ENCODE data around the gene ATP5PO.

Gene ATP5PO

DNA sequence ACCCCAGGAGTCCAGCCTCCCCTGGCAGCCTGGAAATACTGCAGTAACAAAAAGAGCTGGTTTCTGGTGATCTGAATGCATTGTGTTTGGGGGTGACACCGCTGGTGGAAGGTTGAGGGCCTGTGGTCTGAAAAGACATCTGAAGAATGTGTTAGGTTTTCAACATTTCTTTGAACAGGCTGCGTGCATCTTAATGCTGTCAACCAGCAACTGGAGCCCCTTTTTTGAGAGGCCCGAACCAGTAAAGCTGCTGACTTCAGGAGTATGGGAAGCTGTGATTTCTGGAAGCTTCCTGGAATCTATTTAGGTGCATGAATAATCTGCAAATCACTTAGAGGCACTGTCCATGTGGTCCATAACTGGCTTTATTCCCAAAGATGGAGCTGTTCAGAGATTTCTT is 17.0 kb downstream of the ATP5PO start:
- DNase-seq (ENCODE audit: low read depth, low spot score): no peak
- Histone ChIP-seq H3K27ac (no peak overlapping the region), H3K4me3 (no peak overlapping the region), H3K9me3 (ENCODE audit: low read depth, low read length) (no peaks in the 10 kb centered on the region), H3K36me3 (ENCODE audit: insufficient read depth, low read length) (peaks cover 24% of the 10 kb centered on the region), H3K9ac (ENCODE audit: insufficient read length) (no peak overlapping the region)
- no peak for TF ChIP-seq FOXP2 (optimal IDR thresholded peaks at IDR 0.05; ENCODE audit: control extremely low read depth, extremely low read length, insufficient read depth)
- no peak for TF ChIP-seq POLR2AphosphoS5 (IDR thresholded peaks at IDR 0.05; ENCODE audit: borderline replicate concordance, low read depth, low read length)
- no peak for TF ChIP-seq EZH2 (IDR thresholded peaks at IDR 0.05)

DNA sequence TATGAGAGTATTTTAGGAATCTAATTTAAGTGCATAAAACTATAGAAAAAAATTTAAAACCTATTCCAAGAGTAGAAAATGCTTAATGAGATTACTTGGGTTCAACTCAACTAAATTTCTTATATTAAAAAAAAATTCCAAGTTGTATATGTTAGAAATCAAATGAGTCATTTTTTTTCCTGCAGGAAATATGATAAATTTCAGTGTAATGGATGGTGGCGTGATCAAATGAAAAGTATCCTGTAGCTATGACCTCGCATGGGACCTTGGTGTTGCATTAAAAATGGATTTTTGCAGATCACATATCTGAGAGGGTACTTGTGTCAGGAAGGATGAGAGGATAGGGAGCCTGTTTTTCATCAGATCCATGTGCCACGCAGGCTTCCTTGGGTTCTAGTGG is 17.9 kb downstream of the ATP5PO start:
- Histone ChIP-seq H3K27ac (no peak overlapping the region), H3K4me3 (no peak overlapping the region), H3K9me3 (ENCODE audit: low read depth, low read length) (no peaks in the 10 kb centered on the region), H3K9ac (ENCODE audit: insufficient read length) (no peak overlapping the region), H3K36me3 (ENCODE audit: insufficient read depth, low read length) (peaks cover 16% of the 10 kb centered on the region)
- no peak for DNase-seq (ENCODE audit: low read depth, low spot score)
- no peak for TF ChIP-seq POLR2AphosphoS5 (IDR thresholded peaks at IDR 0.05; ENCODE audit: borderline replicate concordance, low read depth, low read length)
- TF ChIP-seq FOXP2 (optimal IDR thresholded peaks at IDR 0.05; ENCODE audit: control extremely low read depth, extremely low read length, insufficient read depth): no peak
- TF ChIP-seq EZH2 (IDR thresholded peaks at IDR 0.05): no peak

DNA sequence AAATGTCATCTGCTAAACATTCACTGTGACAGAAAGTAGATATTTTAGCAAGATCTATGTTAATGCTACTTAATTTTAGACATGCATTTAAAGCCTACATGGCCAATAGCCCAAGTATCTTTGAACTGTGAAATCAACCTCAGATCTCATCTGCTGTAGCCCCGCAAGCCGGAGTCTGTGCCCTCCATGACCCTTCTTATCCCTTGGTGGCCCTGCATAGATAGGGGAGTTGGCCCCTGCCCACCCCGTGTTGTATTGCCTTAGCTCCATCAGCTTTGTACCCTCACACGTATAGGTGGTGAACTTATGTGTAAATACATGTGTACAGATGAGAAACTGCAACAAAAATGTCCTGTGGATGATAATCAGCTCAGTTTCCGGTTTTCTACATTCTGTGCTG is 18.5 kb downstream of the ATP5PO start:
- H3K4me3 ChIP-seq: no peak overlapping the region
- no peak for DNase-seq (ENCODE audit: low read depth, low spot score)
- H3K9me3 ChIP-seq (ENCODE audit: low read depth, low read length): no peaks in the 10 kb centered on the region
- TF ChIP-seq POLR2AphosphoS5 (IDR thresholded peaks at IDR 0.05; ENCODE audit: borderline replicate concordance, low read depth, low read length): no peak
- no peak for TF ChIP-seq EZH2 (IDR thresholded peaks at IDR 0.05)
- no peak for TF ChIP-seq FOXP2 (optimal IDR thresholded peaks at IDR 0.05; ENCODE audit: control extremely low read depth, extremely low read length, insufficient read depth)
- H3K27ac ChIP-seq: no peak overlapping the region
- H3K36me3 ChIP-seq (ENCODE audit: insufficient read depth, low read length): peaks cover 10% of the 10 kb centered on the region
- H3K9ac ChIP-seq (ENCODE audit: insufficient read length): no peak overlapping the region

DNA sequence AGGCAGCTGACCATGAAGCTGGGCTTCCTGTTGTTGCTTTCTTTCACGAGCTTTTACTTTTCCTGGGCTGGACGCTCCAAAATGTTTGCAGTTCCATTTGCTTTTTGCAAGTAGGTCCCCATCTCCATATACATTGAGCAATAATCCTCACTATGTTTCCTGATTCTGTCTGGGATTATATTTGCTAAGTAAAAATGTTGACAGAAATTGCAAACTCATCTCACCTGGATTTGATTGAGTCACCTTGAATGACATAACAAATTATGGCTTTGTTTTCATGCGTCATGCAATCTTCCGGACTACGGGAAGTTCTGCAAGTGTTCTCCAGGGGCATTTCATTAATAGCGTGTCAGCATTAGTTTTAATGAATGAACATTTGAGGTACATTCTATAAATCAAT is 18.9 kb downstream of the ATP5PO start:
- no peak overlapping the region for H3K27ac ChIP-seq
- TF ChIP-seq POLR2AphosphoS5 (IDR thresholded peaks at IDR 0.05; ENCODE audit: borderline replicate concordance, low read depth, low read length) (no peak), FOXP2 (optimal IDR thresholded peaks at IDR 0.05; ENCODE audit: control extremely low read depth, extremely low read length, insufficient read depth) (no peak), EZH2 (IDR thresholded peaks at IDR 0.05) (no peak)
- peaks cover 6% of the 10 kb centered on the region for H3K36me3 ChIP-seq (ENCODE audit: insufficient read depth, low read length)
- DNase-seq (ENCODE audit: low read depth, low spot score): no peak
- H3K4me3 ChIP-seq: no peak overlapping the region
- H3K9ac ChIP-seq (ENCODE audit: insufficient read length): no peak overlapping the region
- no peaks in the 10 kb centered on the region for H3K9me3 ChIP-seq (ENCODE audit: low read depth, low read length)

DNA sequence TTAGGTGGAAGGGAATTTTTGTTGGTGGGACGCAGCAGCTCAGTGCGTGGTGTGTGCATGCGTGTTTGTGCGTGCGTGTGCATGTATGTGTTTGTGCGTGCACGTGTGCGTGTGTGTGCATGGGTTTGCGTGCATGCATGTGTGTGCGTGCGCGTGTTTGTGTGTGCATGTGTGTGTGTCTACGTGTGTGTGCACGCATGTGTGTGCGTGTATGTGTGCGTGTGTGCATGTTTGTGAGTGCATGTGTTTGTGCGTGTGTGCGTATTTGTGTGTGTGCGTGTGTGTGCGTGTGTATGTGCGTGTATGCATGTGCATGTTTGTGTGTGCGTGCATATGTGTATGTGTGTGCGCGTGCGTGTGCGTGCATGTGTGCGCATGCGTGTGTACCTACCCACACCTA is 20.2 kb downstream of the ATP5PO start:
- TF ChIP-seq POLR2AphosphoS5 (IDR thresholded peaks at IDR 0.05; ENCODE audit: borderline replicate concordance, low read depth, low read length): no peak
- TF ChIP-seq FOXP2 (optimal IDR thresholded peaks at IDR 0.05; ENCODE audit: control extremely low read depth, extremely low read length, insufficient read depth): no peak
- TF ChIP-seq EZH2 (IDR thresholded peaks at IDR 0.05): no peak
- Histone ChIP-seq H3K9ac (ENCODE audit: insufficient read length) (no peak overlapping the region), H3K4me3 (peak overlapping the region; percentile 63), H3K27ac (no peak overlapping the region), H3K36me3 (ENCODE audit: insufficient read depth, low read length) (peaks cover 3% of the 10 kb centered on the region; the same call in 1 of the 2 replicates), H3K9me3 (ENCODE audit: low read depth, low read length) (no peaks in the 10 kb centered on the region)
- DNase-seq (ENCODE audit: low read depth, low spot score): no peak

DNA sequence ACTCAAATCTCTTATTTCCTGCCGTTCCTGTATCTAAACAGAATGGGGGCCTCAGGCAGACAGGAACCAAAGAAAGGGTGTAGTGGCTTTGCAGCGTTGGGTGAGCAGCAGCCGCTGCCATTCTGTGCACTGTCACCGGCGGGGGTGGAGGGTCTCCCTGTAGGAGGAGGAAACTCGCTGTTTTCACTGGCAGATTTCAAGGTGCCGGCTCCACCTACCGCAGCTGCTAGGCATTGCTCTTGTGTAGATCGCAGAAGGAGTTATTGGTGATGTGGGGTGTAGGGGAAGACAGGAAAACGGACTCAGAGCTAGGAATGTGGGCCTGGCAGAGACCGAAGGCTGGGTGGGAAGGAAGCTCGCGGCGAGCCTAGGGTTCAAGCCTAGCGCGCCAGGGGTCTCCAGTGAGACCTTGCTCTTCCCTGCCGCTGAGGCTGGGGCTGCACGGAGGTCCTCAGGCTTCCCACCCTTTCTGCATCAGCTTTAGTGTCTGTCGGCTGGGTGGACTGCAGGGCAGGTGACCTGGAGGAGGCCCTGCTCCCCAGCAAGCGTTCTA is 20.8 kb downstream of the ATP5PO start:
- no peaks in the 10 kb centered on the region for H3K9me3 ChIP-seq (ENCODE audit: low read depth, low read length)
- DNase-seq (ENCODE audit: low read depth, low spot score): peak; percentile 59
- peak overlapping the region; percentile 41 for H3K9ac ChIP-seq (ENCODE audit: insufficient read length)
- H3K4me3 ChIP-seq: peak overlapping the region; percentile 63
- no peaks in the 10 kb centered on the region for H3K36me3 ChIP-seq (ENCODE audit: insufficient read depth, low read length)
- TF ChIP-seq POLR2AphosphoS5 (IDR thresholded peaks at IDR 0.05; ENCODE audit: borderline replicate concordance, low read depth, low read length) (no peak), EZH2 (IDR thresholded peaks at IDR 0.05) (no peak), FOXP2 (optimal IDR thresholded peaks at IDR 0.05; ENCODE audit: control extremely low read depth, extremely low read length, insufficient read depth) (no peak)
- H3K27ac ChIP-seq: peak overlapping the region; percentile 42; the same call in 1 of the 2 replicates

DNA sequence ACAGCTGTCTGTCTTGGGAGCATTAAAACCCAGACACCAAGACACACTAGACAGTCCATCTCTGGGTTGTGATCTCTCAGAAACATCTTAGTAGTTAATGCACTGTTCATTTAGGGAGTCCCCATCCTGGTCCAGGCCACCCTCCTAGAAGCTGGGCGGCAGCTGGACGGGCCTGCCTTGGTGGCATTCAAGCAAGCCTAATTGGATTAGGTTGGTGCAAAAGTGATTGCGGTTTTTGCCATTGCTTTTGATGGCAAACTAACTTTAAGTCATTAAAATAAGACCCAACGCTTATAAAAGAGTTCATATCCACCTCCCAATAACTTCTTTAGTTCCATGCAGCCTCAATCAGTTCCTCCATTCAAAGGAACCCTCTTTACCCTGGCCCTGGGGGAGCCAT is 21.7 kb downstream of the ATP5PO start:
- Histone ChIP-seq H3K27ac (no peak overlapping the region), H3K9me3 (ENCODE audit: low read depth, low read length) (no peaks in the 10 kb centered on the region), H3K4me3 (no peak overlapping the region), H3K9ac (ENCODE audit: insufficient read length) (peak overlapping the region; percentile 41), H3K36me3 (ENCODE audit: insufficient read depth, low read length) (no peaks in the 10 kb centered on the region)
- TF ChIP-seq FOXP2 (optimal IDR thresholded peaks at IDR 0.05; ENCODE audit: control extremely low read depth, extremely low read length, insufficient read depth): no peak
- TF ChIP-seq EZH2 (IDR thresholded peaks at IDR 0.05): no peak
- no peak for TF ChIP-seq POLR2AphosphoS5 (IDR thresholded peaks at IDR 0.05; ENCODE audit: borderline replicate concordance, low read depth, low read length)
- no peak for DNase-seq (ENCODE audit: low read depth, low spot score)

DNA sequence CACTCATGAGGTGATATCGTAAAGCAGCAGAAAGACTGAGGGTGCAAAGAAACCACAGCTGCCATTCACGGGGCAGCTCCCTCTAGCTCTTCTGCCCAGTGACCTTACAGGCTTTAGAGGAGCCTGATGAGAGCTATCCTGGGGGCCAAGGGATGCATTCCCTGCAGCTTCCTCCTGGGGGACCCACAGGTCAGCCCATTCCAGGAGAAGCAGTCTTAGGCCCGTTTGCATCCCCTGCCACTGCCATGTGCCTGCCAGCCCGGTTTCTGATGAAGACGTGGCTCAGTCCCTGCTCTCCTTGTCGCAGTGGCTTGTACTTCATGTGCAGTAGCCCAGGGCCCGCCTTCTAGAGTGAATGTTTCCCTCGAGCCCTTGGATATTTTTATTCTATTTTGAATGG is 22.8 kb downstream of the ATP5PO start:
- Histone ChIP-seq H3K9ac (ENCODE audit: insufficient read length) (no peak overlapping the region), H3K27ac (no peak overlapping the region), H3K36me3 (ENCODE audit: insufficient read depth, low read length) (no peaks in the 10 kb centered on the region), H3K4me3 (no peak overlapping the region), H3K9me3 (ENCODE audit: low read depth, low read length) (no peaks in the 10 kb centered on the region)
- no peak for TF ChIP-seq FOXP2 (optimal IDR thresholded peaks at IDR 0.05; ENCODE audit: control extremely low read depth, extremely low read length, insufficient read depth)
- no peak for TF ChIP-seq EZH2 (IDR thresholded peaks at IDR 0.05)
- TF ChIP-seq POLR2AphosphoS5 (IDR thresholded peaks at IDR 0.05; ENCODE audit: borderline replicate concordance, low read depth, low read length): no peak
- DNase-seq (ENCODE audit: low read depth, low spot score): no peak

DNA sequence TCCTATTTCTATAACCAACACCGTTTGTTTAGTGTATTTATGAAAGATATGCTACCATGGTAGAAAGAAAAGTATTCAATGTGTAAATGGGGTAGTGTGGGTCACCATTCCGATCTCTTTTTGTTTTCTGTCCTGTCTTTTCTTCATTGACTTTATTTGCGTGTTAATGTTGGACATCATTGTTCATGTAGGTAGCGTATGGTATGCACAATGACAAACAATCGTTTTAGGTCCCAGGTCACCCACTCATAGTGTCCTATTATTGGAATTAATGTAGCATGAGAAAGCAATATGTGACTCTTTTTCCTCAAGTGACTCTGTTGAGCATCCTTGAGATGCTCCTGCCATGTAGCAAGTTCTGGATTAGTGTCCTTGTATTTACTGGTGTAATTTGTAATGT is 25.4 kb downstream of the ATP5PO start:
- H3K9me3 ChIP-seq (ENCODE audit: low read depth, low read length): no peaks in the 10 kb centered on the region
- TF ChIP-seq EZH2 (IDR thresholded peaks at IDR 0.05) (no peak), POLR2AphosphoS5 (IDR thresholded peaks at IDR 0.05; ENCODE audit: borderline replicate concordance, low read depth, low read length) (no peak), FOXP2 (optimal IDR thresholded peaks at IDR 0.05; ENCODE audit: control extremely low read depth, extremely low read length, insufficient read depth) (no peak)
- no peak overlapping the region for H3K27ac ChIP-seq
- H3K4me3 ChIP-seq: no peak overlapping the region
- no peak for DNase-seq (ENCODE audit: low read depth, low spot score)
- H3K36me3 ChIP-seq (ENCODE audit: insufficient read depth, low read length): no peaks in the 10 kb centered on the region
- no peak overlapping the region for H3K9ac ChIP-seq (ENCODE audit: insufficient read length)
